ENCODE data around the gene FAM89B. TPM values are rescaled to one million over a fixed set of nuclear protein-coding genes. Genes with fewer than 3 reads are reported as not detected.
A peak's percentile ranks its signal among the peaks of the same experiment; 100 is the strongest.

FAM89B gene
- total RNA-seq, 2 donors from 2014 or later, result 53.3 to 127 TPM

GRCh38 chr11:65525546-65526480 is 46.5 kb upstream of the FAM89B start:
- DNase-seq (ENCODE audit: low spot score) (no peak), ATAC-seq (ENCODE audit: insufficient number of reproducible peaks, low FRiP score, low read depth) (no peak)
- Histone ChIP-seq H3K9me3 (no peaks in the 10 kb centered on the region), H3K4me1 (ENCODE audit: control insufficient read depth in 1 of 2, low read depth in 2 of 2) (peaks cover 14 to 26% of the 10 kb centered on the region in 2 donors), H3K27me3 (replicated peaks; ENCODE audit: insufficient read depth) (no peaks in the 10 kb centered on the region), H3K4me3 (peak overlapping the region; percentile 99), H3K36me3 (peaks cover 15% of the 10 kb centered on the region), H3K27ac (peak overlapping the region; percentile 87 to 90)
- TF ChIP-seq, protein P1, sequence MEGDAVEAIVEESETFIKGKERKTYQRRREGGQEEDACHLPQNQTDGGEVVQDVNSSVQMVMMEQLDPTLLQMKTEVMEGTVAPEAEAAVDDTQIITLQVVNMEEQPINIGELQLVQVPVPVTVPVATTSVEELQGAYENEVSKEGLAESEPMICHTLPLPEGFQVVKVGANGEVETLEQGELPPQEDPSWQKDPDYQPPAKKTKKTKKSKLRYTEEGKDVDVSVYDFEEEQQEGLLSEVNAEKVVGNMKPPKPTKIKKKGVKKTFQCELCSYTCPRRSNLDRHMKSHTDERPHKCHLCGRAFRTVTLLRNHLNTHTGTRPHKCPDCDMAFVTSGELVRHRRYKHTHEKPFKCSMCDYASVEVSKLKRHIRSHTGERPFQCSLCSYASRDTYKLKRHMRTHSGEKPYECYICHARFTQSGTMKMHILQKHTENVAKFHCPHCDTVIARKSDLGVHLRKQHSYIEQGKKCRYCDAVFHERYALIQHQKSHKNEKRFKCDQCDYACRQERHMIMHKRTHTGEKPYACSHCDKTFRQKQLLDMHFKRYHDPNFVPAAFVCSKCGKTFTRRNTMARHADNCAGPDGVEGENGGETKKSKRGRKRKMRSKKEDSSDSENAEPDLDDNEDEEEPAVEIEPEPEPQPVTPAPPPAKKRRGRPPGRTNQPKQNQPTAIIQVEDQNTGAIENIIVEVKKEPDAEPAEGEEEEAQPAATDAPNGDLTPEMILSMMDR (IDR thresholded peaks at IDR 0.05), result no peak

DNA sequence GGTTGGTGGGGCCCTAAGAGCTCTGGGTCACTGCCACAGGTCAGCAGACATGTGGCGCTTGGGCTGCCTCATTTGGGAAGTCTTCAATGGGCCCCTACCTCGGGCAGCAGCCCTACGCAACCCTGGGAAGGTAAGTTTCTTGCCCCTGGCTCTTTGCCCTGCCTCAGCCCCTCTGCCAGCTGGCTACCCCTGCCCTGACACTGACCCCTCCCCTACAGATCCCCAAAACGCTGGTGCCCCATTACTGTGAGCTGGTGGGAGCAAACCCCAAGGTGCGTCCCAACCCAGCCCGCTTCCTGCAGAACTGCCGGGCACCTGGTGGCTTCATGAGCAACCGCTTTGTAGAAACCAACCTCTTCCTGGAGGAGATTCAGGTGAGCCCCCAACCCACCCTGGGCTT is 45.6 kb upstream of the FAM89B start:
- TF ChIP-seq, protein P1 (IDR thresholded peaks at IDR 0.05), result no peak
- Histone ChIP-seq H3K4me1 (ENCODE audit: control insufficient read depth in 1 of 2, low read depth in 2 of 2) (peaks cover 14 to 26% of the 10 kb centered on the region in 2 donors), H3K9me3 (no peaks in the 10 kb centered on the region), H3K27ac (no peak overlapping the region), H3K27me3 (replicated peaks; ENCODE audit: insufficient read depth) (no peaks in the 10 kb centered on the region), H3K36me3 (peaks cover 24% of the 10 kb centered on the region), H3K4me3 (no peak overlapping the region)
- DNase-seq (ENCODE audit: low spot score) (no peak), ATAC-seq (ENCODE audit: insufficient number of reproducible peaks, low FRiP score, low read depth) (no peak)

- no peak for ATAC-seq (ENCODE audit: insufficient number of reproducible peaks, low FRiP score, low read depth)
- Histone ChIP-seq H3K27ac (no peak overlapping the region), H3K27me3 (replicated peaks; ENCODE audit: insufficient read depth) (no peaks in the 10 kb centered on the region), H3K4me1 (ENCODE audit: control insufficient read depth in 1 of 2, low read depth in 2 of 2) (peaks cover 12 to 25% of the 10 kb centered on the region in 2 donors), H3K4me3 (no peak overlapping the region), H3K9me3 (no peaks in the 10 kb centered on the region), H3K36me3 (peaks cover 41% of the 10 kb centered on the region)
- TF ChIP-seq, protein P1 (IDR thresholded peaks at IDR 0.05), result no peak
- no peak for DNase-seq (ENCODE audit: low spot score)
Observed at GRCh38 chr11:65528819-65529350, 43.5 kb upstream of the FAM89B start.

DNA sequence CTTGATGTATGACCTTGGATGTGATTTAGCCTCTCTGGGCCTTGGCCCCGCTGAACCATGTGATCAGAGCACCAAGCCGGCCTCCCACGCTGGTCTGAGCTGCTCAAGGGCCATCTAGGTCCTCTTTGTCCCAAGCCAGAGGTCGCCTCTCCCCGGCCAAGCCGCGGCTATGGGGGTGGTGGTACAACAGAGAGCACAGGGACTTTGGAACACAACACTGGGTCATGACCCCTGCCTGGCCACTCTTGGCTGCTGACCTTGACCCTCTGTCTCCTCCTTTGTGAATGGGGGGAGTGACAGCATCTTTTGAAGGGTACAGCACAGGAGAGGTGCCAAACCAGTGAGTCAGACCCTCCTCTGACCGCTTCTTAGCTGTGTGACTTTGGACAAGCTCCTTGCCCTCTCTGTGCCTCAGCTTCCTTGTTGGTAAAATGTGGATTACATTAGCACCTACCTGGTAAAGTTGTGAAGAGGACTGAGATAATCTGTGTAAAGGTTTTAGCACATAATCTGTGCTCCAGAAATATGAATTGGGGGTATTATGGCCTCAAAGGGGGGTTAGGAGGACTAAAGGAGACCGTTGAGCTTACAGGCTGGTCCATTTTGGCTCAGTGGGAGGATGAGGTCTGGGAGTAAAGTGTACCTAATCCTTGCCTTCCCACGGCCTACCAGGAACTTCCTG is 42.7 kb upstream of the FAM89B start:
- no peak overlapping the region for H3K4me3 ChIP-seq
- no peaks in the 10 kb centered on the region for H3K9me3 ChIP-seq
- H3K36me3 ChIP-seq, result peaks cover 41% of the 10 kb centered on the region
- H3K4me1 ChIP-seq (ENCODE audit: control insufficient read depth in 1 of 2, low read depth in 2 of 2), result peaks cover 7 to 18% of the 10 kb centered on the region in 2 donors
- DNase-seq (ENCODE audit: low spot score) (no peak), ATAC-seq (ENCODE audit: insufficient number of reproducible peaks, low FRiP score, low read depth) (no peak)
- H3K27ac ChIP-seq, result no peak overlapping the region
- TF ChIP-seq, protein P1 (IDR thresholded peaks at IDR 0.05), result no peak
- H3K27me3 ChIP-seq (replicated peaks; ENCODE audit: insufficient read depth), result no peaks in the 10 kb centered on the region

DNA sequence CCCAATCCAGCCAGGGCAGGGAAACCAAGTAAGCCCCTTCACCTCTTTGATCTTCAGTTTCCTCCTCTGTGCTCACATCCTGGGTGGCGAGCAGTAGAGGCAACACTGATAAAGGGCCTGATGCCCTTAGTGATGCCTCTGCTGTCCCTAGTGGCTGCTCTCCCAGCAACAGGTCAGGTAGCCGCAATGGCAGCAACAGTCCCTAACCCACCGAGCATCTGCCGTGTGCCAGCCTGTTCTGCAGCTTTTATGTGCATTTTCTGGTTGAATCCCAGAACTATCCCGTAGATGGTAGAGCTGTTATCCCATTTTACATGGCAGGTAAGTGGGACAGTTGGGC is 42.2 kb upstream of the FAM89B start:
- H3K36me3 ChIP-seq, result peaks cover 42% of the 10 kb centered on the region
- TF ChIP-seq, protein P1 (IDR thresholded peaks at IDR 0.05), result no peak

More for the DNA sequence above, 42.2 kb upstream of the FAM89B start:
- Histone ChIP-seq H3K4me1 (ENCODE audit: control insufficient read depth in 1 of 2, low read depth in 2 of 2) (peaks cover 7 to 18% of the 10 kb centered on the region in 2 donors), H3K4me3 (no peak overlapping the region), H3K27ac (no peak overlapping the region), H3K9me3 (no peaks in the 10 kb centered on the region), H3K27me3 (replicated peaks; ENCODE audit: insufficient read depth) (no peaks in the 10 kb centered on the region)
- ATAC-seq (ENCODE audit: insufficient number of reproducible peaks, low FRiP score, low read depth), result no peak
- no peak for DNase-seq (ENCODE audit: low spot score)
